GM19240 (cell line): ENCODE measurements around the gene PNKD.

ENCODE experiments used
- DNase-seq: peaks from one replicate; pipeline ENCODE4 v3.0.0; 2011; ENCODE audit warnings: low spot score; ENCODE audit not compliant: insufficient read length

PNKD gene

DNA sequence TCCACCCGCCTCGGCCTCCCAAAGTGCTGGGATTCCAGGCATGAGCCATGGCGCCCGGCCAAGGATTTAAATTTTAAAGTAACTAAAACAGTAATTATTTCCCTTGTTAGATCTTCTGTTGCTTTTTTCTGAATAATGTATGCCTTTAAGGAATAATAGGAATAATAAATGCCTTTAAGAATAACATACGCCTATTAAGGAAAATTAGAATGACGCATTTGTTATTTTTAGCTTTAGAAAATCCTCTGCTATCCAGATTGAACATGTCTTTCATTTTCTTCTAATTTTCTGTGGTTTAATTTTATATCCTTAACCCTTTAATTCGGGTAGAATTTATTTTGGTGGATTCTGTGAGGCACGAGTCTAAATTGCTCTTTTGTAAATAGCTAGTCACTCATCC is 45.1 kb downstream of the PNKD start:
- DNase-seq: no peak

DNA sequence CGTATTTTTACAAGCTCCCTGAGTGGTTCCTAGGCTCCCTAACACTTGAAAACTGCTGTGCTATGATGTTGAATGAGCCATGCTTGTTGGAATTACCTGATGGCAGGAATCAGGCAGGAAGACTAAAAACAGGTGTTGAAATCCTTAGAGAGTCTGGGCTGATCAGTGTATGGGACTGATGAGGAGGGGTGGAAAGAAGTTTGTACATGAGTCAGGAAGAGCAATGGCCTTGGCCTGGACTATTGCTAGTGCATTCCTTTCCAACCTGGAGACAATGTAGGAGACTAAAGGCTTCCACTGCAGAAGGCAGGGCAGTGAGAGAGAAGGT is 46.9 kb downstream of the PNKD start:
- DNase-seq: no peak

- DNase-seq: no peak
Observed at GRCh38 chr2:218317835-218318234, 47.5 kb downstream of the PNKD start.

- no peak for DNase-seq
Observed at GRCh38 chr2:218318241-218318640, 47.9 kb downstream of the PNKD start.

- no peak for DNase-seq
Observed at GRCh38 chr2:218319813-218320365, 49.6 kb downstream of the PNKD start.

DNA sequence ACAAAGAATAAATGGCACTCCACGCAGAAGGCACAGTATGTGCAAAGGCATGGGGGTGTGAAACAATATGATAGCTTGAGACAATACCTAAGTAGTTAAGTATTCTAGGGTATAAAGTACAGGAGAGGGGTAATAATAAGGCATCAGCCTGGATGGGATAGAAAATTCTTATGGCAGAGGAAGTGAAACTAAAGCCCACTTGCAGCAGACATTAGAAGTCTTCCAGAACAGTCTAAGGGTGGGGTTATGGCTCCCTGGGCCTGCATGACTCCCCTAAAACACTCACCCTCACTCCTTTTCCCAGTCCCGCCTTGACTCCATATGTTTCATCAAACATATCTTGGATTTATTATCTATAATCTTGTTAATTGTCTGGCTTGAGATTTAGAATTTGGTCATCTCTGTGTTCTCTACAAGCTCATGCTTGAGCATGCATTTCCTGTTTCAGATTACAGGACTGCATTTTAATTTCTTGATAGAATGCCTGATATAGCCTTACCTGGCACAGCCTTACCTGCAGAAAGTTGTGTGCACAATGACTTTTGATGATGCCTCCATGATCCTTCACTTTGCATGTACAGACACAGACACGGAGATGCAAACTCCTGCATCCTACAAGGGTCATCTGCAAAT is 50.5 kb downstream of the PNKD start:
- DNase-seq: no peak

GRCh38 chr2:218322768-218323525 is 52.6 kb downstream of the PNKD start:
- no peak for DNase-seq

- no peak for DNase-seq
Observed at GRCh38 chr2:218323526-218324472, 53.5 kb downstream of the PNKD start.

DNA sequence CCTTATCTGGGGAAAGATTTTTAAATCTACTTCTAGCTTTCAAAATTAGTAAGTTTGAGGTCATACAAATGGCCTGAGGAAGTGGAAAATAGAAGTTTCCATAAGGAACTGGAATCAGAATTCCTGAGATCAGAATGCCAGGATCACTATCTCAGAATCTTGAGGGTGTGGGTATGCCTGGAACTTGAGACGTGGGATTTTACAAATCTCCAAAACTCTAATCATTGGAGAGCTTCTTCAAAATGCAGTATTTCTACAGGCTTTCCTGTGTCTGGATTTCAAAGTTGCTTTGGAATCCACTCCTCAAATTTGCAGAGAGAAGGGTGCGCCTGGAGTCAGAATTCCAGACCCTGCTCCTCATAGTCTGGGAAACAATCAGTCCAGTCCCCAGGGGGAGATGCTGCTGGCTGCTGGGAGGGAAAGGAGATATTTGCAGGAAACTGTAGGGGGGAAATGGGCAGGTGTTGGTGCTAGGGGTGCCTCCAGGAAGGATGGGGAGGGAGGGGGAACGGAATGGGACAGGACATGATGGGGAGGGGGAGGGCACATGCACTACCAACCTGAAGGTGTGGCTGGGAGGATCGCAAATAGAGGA is 55.3 kb downstream of the PNKD start:
- DNase-seq: no peak

- DNase-seq: no peak
Observed at GRCh38 chr2:218326315-218326714, 56.0 kb downstream of the PNKD start.

- no peak for DNase-seq
Observed at GRCh38 chr2:218327451-218328210, 57.3 kb downstream of the PNKD start.

GRCh38 chr2:218328294-218328693 is 58.0 kb downstream of the PNKD start:
- no peak for DNase-seq

DNA sequence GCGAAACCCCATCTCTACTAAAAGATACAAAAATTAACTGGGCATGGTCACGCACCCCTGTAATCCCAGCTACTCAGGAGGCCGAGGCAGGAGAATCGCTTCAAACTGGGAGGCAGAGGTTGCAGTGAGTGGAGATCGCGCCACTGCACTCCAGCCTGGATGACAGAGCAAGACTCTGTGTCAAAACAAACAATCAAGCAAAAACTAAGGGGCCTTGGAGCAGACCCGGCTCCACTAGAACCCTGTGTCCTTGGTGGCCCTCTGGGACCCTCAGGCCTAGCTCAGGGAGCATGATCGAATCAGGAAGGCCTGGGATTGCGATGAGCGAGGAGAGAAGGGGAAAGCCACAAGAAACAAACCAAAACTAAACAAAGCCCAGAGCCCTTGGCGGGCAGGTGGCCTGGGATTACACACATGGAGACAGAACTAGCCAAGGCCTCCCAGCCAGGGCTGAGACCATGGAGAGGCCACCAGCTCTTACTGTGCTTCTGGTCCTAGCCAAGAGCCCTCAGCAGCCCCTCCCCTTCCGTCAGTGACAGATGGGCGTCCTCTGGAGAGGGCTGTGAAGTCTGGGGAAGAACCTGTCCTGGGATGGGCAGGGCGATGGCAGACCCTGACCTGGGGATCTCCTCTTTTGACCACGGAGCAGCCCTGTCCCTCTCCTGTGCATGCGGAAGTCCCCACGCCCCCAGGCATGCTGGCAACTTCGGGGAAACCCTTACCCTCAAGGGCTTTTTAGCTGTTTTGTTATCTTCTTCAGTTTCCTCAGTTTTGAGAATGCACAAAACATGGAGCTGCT is 58.9 kb downstream of the PNKD start:
- no peak for DNase-seq

GRCh38 chr2:218329826-218330593 is 59.7 kb downstream of the PNKD start:
- no peak for DNase-seq

DNA sequence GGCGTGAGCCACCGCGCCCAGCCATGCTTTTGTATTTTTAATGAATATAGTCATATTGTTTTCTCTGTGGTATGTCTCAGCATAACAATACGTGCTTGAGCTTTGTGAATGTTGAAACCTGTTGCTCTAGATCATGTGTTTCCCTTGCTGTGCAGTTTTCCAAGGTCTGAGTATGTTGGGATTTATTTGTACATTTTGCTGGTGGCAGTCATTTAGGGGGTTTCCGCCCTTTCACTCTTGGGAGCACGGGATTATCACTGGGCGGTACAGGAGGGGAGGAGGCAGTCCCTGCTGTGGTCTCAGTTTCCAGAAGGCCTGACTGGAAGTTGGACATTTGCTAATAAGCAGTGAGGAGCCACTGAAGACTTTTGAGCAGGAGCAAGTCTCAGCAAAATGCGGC is 61.4 kb downstream of the PNKD start:
- DNase-seq: no peak

DNA sequence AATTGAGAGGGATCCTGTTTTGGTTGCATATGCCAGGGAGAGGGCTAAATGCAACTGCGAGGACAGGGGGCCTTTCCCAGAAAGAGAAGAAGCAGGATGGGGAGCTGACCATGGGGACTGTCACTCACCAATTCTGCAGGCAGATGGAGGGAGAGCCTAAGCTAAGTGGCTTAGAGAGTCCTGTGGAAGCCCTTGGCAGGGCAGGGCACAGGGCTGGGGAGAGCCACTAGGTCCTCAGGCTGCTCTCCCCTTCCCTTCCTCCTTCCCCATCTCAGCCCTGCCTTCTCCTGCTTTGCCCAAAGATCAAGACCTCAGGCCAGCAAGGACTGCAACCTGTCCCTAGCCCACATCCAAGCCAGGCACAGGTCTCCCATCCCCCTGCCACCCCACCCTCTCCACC is 62.0 kb downstream of the PNKD start:
- no peak for DNase-seq

GRCh38 chr2:218332920-218333645 is 62.8 kb downstream of the PNKD start:
- DNase-seq: no peak

DNA sequence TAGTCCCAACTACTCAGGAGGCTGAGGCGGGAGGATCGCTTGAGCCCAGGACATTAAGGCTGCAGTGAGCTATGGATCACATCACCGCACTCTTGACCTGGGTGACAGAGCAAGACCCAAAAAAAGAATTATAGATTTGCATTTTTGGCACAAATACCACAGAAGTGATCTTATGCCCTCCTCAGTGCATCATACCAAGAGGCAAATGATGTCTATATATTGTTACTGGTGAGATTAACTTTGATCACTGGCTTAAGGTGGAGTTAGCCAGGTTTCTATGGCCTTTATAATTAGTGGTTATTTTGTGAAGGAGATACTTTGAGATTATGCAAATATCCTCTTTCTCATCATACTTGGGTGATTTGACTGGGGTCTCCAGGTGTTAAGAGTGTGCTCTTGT is 64.2 kb downstream of the PNKD start:
- DNase-seq: no peak

DNA sequence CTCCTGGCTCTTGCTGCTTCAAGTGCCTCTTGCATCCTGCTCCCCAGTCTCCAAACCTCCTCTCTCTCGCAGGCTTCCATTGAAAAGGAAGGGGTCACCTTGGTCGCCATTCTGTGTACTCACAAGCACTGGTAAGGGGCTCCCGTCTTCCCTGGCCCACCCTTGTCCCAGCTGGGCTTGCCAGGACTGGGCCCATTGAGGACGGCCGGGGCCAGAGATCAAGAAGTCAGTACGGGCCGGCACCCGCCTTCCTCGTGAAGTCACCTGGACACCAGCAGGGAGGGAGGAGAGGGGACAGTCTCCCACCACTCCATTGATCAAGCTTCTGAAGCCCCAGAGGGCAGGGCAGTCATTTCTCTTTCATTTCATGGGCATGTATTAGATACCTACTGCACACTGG is 70.3 kb downstream of the PNKD start:
- no peak for DNase-seq
